GM19351 (cell line): ENCODE results near the gene CHCT1.
"Not testable (repeated sequence)": the region's sequence is repeated elsewhere in the genome, so short reads cannot be mapped to it uniquely, and the experiment has no call there.

ENCODE experiments used
- ATAC-seq: cut with Tn5 transposase; IDR thresholded peaks from one replicate; pipeline ENCODE4 v1.9.1; 2021; ENCODE audit warnings: mild to moderate bottlenecking, moderate library complexity; ENCODE audit not compliant: unreplicated experiment

Gene CHCT1

DNA sequence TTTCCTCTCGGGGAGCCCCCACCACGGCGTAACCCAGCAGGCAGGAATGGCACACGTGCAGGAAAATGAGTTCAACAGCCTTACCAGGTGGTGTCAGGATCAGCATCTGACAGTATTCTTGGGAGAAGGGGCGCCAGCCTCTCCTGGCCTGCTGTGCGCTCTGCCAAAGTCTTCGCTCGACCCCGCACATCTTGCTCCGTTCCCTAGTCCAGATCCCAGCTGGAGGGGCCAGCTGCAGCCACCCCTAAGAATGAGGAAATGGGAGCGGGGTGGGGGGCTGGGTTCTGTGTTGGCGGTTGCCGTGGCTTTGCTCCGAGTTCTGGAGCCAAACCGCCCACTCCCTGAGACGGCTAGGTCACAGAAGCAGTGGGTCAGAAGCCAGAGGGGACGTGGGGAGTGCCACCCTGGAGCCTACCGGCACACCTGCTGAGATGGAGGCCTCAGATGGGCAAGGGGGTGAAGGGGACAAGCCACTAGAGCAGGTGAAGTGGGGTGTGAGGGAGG, at the start of gene CHCT1:
Gene CHCT1 (plus strand): TSS at position 328 of the 504 bp plus-strand sequence. CDS start 104 bp downstream, at position 432.
- no peak for ATAC-seq

DNA sequence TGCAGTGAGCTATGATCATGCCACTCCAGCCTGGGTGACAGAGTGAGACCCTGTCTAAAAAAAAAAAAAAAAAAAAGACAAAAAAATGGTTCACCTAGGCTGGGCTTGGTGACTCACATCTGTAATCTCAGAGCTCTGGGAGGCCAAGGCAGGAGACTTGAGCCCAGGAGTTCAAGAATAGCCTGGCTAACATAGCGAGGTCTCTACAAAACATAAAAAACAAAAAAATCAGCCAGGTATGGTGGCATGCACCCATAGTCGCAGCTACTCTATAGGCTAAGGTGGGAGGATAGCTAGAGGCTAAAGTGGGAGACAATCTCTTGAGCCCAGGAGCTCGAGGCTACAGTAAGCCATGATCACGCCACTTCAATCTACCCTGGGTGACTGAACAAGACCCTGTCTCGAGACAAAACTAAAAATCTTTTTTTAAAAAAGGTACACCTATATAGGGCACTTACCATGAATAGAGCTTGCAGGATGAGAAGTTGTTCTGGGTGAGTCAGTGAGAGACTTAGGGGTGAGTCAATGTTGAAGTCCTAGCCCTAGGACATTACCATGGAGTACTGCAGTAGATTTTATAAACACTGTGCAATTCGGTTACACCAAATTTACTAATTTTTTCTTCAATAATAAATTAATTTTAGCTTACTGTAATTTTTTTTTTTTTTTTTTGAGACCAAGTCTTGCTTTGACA, 49.4 kb upstream of the CHCT1 start:
- ATAC-seq: no peak

DNA sequence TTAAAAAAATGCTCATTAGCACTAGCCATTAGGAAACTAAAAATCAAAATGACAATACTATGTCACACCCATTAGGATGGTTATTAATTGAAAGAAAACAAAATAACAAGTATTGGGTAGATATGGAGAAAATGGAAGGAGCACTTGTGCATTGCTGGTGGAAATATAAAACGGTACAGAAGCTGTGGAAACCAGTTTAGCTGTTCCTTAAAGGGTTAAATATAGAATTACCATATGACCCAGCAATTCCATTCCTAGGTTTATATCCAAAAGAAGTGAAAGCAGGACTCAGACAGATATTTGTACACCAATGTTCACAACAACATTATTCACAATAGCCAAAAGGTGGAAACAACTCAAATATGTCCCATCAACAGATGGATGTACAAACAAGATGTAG, 44.1 kb upstream of the CHCT1 start:
- not testable (repeated sequence) for ATAC-seq

DNA sequence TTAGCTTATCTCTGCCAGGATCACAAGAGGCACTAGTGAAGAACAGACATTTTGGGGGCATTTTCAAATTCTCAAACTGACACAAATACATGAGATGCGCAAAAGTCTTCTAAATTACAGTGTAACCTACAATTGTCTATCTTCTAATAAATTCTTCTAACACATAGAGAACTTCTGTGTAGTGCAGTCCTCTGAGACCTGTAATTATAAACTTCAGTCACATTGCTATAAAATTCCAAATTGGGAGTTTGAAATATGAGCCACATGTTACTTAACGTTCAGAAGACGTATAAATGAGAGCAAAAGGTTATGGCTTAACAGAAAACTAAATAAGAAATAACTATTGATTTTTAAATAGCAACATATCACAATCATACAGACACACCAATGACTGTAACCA, 42.8 kb upstream of the CHCT1 start:
- ATAC-seq: not testable (repeated sequence)

DNA sequence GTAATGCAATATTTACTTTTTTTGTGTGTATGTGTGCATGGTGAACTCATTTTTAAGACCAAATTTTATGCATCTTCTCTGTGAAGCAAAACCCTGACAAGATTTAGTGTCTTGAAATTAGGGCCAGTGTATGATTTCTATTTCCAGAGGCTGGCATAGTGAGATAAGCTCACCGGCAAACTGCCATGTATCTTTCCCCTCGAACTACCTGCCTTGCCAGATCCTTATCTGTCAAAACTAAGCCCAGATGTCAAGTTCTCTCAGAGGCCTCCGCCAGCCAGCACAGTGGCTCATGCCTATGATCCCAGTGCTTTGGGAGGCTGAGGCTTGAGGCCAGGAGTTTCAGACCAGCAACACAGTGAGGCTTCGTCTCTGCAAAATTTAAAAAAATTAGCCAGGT, 40.3 kb upstream of the CHCT1 start:
- ATAC-seq: no peak

DNA sequence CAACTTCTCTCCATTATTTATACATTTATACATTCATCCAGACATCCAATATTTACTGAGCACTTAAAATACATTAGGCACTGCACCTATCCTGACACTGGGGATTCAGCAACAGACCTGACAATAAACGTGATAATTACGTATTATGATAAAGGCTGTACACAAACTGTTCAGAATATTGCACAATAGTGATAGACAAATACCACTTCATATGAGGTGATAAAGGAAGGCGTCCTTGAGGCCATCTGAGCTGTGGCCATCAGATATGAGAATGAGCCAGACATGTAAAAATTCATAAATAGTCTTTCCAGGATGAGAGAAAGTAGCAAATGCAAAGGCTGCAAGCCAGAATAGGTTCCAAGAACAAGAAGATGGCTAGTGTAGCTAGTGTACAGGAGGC, 38.9 kb upstream of the CHCT1 start:
- ATAC-seq: no peak

DNA sequence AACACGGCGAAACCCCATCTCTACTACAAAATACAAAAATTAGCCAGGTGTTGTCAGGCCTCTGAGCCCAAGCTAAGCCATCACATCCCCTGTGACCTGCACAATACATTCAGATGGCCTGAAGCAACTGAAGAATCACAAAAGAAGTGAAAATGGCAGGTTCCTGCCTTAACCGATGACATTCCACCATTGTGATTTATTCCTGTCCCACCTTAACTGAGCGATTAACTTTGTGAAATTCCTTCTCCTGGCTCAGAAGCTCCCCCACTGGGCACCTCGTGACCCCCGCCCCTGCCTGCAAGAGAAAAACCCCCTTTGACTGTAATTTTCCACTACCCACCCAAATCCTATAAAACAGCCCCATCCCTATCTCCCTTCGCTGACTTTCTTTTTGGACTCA, 37.4 kb upstream of the CHCT1 start:
- not testable (repeated sequence) for ATAC-seq

DNA sequence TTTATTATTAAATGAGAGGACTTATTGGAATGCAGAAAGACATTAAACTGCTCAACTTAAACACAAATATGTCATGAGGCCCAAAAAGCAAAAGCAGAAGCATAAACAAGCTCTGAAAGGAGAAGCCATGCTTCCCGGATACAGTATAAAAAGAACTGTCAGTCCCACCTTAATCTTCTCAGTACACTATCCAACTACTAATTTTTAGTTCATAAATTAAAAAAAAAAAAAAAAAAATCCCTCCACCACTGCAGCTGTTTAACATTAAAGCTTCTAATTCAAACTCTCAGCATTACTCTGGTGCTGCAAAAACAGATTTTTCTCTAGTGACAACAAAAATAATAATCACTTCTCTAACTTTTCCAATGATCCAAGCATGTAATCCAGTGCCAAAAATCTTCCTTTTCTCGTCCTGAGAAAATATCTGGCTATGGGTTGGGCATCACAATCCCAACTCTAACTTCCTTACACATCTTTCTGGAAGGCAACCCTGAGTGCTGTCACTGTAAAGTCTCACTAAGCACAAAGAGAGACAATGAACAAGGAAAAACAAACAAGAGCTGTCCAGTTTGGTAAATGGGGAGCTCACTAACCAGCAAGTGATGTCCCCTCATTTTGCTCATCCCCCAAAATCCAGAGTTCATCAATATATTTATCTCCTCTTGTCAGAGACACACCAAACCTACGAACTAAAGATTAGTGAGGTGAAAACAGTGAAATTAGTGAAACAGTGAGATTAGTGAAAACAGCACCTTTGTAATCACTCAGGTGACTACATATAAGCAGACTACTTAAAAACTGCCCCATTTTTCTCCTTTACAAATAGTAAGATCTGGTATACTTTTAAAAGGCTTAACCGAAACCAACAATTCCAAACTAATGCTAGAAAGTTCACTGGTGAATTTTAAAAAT, 35.9 kb upstream of the CHCT1 start:
- no peak for ATAC-seq

DNA sequence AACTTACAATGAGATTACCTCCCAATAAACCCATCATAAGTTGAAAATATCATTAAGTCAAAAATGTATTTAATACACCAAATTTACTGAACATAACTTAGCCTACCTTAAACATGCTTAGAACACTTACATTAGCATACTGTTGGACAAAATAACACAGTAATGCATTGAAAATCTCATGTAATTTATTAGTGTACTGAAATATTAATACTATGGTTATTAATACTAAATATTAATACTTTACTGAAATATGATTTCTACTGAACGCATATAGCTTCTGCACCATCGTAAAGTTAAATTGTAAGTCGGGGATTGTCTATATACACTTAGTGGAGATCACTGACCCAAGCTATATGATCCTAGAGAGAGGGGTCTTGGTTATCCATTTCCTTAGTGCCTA, 34.6 kb upstream of the CHCT1 start:
- ATAC-seq: no peak

DNA sequence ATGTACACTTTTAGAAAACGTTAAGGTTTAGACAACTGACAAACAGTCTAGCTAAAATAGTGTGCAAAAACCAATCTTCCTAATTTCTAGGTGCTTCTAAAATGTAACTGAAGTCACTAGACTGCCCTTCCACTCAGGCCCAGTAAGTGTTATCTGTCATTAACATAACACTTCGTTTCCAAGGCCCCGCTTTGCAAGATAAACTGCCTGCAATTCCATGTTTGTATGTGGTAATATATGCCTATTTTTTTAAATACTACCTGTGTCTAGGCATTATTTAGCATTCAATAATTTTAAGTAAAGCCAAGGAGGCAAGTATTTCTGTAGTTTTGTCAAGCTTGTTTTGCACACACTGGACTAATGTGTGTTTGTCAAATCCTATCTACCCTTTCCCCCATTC, 33.5 kb upstream of the CHCT1 start:
- ATAC-seq: no peak

DNA sequence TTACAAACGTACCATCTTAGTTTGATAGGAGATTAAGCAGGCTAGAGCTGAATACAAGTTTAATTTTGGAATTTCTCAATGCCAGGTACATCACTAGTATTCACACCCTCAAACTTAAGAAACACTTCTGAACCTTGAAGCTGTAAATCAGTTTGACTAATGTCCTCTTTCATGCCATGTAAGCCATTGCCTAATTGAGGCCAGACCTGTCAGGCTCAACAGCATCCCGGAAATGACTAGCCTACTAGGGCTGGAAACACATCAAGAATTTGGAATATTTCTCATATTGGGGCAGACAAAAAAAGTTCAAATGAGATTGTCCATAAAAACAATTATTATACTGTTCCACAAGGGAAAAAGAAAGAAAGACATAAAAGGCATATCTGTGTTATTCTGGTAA, 32.1 kb upstream of the CHCT1 start:
- ATAC-seq: no peak

DNA sequence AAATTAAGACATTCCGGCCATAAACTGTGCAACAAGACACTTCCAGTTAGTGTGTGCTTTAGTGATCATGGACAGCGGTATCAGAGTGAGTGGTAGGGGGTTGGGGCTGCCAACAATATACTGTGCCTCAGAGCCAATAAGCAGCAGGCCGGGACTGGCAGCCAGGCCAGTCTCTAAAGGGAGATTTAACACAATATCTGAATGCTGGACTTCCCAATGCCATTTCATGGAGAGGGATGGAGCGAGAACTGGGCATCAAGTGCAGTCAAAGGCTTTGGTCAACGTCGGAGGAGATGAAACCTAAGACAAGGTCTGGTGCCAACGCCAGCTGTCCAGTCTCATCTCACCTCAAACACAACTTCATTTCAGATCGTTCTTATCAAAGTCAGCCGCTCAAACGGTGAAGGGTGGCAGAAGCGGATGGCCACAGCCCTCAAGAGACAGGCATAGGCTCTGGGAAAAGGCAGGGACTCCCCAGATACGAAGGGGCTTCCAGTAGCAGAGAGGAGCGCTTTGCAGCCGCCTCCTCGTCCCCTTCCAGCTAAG, 31.3 kb upstream of the CHCT1 start:
- ATAC-seq: no peak

DNA sequence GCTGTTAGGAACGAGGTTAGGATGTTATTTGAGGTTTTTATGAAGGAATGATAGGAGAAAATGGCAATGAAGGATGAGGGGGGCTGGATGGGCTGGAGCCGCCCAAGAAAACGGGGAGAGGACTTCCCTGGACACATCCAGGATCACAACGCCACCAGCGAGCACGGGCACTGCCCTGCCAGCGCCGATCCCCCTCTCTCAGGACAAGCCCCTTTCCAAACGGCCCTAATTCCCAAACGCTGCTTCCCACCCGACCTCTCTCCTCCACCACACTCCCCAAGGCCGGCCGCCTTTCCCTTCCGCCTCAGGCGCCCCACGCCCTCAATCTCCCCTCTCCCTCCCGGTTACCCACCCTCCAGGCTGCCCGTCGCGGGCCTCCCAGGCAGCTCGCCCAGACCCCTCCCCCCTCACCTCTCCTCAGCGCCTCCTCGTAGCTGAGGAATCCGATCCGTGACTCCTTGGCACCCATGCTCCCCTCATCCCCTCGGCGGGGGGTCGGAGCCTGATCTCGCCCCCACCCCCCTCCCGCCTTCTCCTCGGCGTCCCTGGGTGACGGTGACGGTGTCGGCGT, 30.7 kb upstream of the CHCT1 start:
- ATAC-seq: peak; percentile 19

DNA sequence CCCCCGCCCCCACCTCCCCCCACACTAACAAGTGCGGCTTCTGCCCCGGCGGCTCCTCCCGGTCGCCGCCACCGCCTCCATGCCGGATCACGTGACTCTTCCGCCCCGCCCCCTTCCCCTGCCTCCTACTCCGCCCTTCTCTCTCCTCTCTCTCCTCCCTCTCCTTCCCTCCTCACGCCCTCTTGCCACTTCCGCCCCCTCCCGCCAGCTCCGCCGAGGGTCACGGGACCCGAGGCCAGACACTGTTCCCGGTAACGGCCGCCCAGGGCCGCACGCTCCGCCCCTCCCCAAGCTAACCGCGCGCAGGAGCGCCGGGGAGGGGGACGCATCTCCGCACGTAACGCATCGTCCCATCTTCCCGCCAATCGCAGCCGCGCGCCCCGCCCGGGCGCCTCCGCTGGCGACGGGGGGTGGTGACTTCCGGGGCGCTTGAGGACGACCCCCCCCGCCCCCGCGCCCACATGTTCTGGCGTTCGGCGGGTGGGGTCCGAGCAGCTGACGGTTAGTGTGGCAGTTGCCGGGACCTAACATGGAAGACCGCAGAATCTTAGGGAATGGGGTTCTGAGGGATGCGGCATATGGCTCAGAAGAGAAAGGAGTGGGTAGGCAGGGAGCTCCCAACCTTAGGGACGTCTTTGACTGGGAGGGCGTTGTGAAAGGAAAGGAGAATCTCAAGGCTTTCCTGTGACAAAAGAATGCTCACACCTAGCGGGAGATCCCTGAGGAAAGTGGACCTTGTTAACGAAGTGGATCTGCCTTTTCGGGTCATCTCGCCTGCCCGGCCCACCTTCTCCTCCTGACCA, 30.0 kb upstream of the CHCT1 start, which contains the start of gene USP32:
Gene USP32 (minus strand): TSS at position 92 of the 803 bp plus-strand sequence. CDS start 194 bp downstream, outside the sequence.
- ATAC-seq: peak; percentile 89

DNA sequence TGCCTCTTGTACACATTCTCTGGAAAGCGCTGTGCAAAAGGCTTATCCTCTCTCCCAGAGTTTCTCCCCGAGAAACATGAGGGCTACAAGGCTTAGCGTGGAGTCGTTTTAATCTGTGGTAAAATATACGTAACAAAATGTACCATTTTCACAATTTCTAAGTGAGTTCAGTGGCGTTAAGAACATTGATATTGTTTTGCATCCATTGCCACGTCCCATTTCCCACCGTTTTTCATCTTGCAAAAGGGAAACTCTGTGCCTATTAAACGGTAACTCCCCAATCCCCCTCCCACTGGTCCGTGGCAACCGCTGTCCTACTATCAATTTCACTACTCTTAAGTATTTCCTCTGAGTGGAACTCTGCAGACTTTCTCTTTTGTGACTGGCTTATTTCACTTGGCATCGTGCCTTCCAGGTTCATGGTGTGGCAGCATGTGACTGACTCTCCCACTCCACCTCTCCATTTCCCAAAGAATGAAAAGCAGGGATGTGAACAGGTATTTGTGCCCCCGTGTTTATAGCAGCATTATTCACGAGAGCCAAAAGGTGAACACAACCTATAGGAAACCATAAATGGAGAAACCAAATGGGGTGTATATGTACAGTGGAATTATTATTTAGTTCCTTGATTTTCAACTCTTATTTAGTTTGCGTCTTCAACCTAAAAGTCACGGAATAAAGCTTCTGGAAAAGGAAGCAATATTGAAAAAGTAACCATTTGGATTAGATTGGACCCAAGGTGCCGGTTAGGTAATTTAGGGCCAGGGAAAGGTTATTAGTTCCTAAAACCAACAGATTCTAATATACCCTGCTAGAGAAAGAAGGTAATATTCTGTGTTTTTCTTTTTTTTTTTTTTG, 29.2 kb upstream of the CHCT1 start:
- ATAC-seq: no peak

DNA sequence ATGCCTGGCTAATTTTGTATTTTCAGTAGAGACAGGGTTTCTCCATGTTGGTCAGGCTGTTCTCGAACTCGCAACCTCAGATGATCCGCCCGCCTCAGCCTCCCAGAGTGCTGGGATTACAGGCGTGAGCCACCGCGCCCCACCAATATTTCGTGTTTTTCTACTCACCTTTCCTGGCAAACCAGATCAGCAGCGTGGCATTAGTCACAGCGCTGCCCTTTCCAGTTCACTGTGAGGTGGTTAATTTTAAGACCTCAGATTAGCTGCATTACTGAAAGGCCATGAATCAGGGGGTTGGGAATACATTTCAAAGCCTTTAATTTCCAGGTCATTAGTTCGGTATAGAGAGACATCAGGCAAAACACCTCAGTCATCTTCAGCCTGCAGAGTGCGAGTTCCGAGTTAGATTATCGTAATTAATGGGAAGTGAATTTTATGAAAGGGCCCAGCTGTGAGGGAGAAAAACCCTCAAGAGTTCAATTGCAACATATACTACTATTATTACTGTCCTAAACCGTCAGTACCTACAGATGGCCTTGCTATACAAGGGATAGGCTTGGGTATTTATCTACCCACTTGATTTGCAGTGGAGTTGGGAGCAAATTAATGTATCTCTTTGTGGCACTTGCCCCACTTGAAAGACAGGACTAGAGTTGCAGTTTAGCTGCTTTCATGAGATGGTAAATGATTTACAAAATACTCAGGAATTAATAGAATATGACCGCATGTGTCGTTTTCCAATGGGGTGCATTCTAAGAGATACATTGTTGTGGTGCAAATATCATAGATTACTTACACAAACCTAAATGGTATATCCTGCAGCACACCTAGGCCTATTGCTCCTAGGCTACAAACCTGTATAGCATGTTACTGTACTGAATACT, 28.2 kb upstream of the CHCT1 start:
- no peak for ATAC-seq

DNA sequence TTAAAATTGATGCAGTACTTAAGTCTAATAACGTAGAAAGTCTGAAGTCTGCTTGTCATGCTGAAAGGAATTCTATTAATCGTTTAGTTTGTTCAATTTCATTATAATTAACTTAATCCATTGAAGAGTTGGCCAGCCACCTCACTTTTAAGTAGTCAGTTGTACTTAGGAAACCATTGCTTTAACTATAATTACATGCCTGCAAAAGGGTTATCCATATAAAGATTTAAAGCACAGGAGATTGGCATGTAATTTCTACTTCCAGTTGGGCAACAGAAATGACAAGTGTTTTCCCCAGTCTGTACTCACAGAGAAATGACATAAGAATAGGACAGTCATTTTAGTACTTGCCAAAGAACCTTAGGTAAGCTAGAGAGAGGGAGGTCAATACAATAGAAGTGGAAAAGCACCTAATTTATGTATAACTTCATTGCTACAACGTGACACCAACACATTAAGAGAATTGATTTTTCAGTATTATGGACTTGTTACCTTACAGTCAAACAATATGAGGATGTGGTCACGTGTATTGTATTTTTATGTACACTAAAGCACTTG, 26.7 kb upstream of the CHCT1 start:
- no peak for ATAC-seq

DNA sequence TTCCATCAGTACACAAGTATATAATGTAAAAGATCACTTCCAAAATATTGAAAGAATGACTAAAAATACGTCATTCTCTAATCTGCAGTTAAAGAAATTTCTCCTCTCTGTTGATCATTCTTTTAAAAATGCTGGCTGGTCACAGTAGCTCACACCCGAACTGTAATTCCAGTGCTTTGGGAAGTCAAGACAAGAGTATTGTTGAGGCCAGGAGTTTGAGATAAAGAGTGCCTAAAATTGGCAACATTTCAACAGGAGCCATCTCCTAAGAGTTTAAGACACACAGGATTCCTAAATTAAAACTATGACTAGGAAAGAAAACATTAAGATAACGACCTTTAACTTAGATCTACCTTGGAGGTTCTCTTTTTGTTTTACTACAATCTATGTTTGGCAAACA, 25.9 kb upstream of the CHCT1 start:
- ATAC-seq: no peak
